SU-DHL-6 (cell line): ENCODE measurements around the gene EXPH5.

Experiments
- H2AFZ ChIP-seq: fragments of 200-600 bp; sonication (generic); 2 replicates; pipeline ENCODE4 v1.6.1; 2014; ENCODE audit warnings: low read depth, mild to moderate bottlenecking, moderate library complexity, mixed read lengths, antibody characterized with exemption, low read length; ENCODE audit not compliant: severe bottlenecking
- H3F3A ChIP-seq: fragments of 200-600 bp; shearing (Covaris generic); 2 replicates; pipeline ENCODE4 v1.6.0; 2016; ENCODE audit warnings: antibody characterized with exemption, mild to moderate bottlenecking; ENCODE audit not compliant: insufficient read depth
- H3K27ac ChIP-seq: fragments of 200-600 bp; sonication (generic); 2 replicates; pipeline ENCODE4 v1.5.1; 2016; ENCODE audit warnings: low read depth, mild to moderate bottlenecking, low read length, moderate library complexity, mixed read lengths
- H3K27me3 ChIP-seq: fragments of 200-600 bp; sonication (generic), shearing (Covaris generic); 2 replicates; pipeline ENCODE4 v1.6.0; 2014; ENCODE audit warnings: mild to moderate bottlenecking, low read length
- H3K36me3 ChIP-seq: fragments of 200-600 bp; sonication (generic); 2 replicates; pipeline ENCODE4 v1.6.1; 2014; ENCODE audit warnings: mild to moderate bottlenecking, low read length, mixed read lengths
- H3K4me2 ChIP-seq: fragments of 300-600, 200-600 bp; shearing (Covaris generic), sonication (generic); 2 replicates; pipeline ENCODE4 v1.6.0; 2014; ENCODE audit warnings: low read length, low read depth, mild to moderate bottlenecking; ENCODE audit not compliant: poor library complexity, severe bottlenecking
- H3K4me3 ChIP-seq: fragments of 200-600 bp; sonication (generic); 2 replicates; pipeline ENCODE4 v1.5.1; 2014; ENCODE audit warnings: antibody characterized with exemption, low read length, mild to moderate bottlenecking, mixed read lengths; ENCODE audit not compliant: insufficient read depth, poor library complexity, severe bottlenecking
- H3K79me2 ChIP-seq: fragments of 200-600 bp; sonication (generic); 2 replicates; pipeline ENCODE4 v1.6.1; 2014; ENCODE audit warnings: mild to moderate bottlenecking, low read length, moderate library complexity; ENCODE audit not compliant: insufficient read depth
- H3K9ac ChIP-seq: fragments of 200-600 bp; sonication (generic); 2 replicates; pipeline ENCODE4 v1.7.0; 2014; ENCODE audit warnings: mild to moderate bottlenecking, low read length
- H3K9me2 ChIP-seq: fragments of 200-600 bp; sonication (generic); replicated peaks from 2 replicates; pipeline ENCODE4 v1.6.1; 2014; ENCODE audit warnings: low read length; ENCODE audit not compliant: insufficient read depth
- H3K9me3 ChIP-seq: fragments of 200-600 bp; sonication (generic); 2 replicates; pipeline ENCODE4 v1.6.1; 2014; ENCODE audit warnings: low read length, mixed read lengths; ENCODE audit not compliant: insufficient read depth
- H4K20me1 ChIP-seq: fragments of 200-600 bp; sonication (generic); 2 replicates; pipeline ENCODE4 v1.6.1; 2014; ENCODE audit warnings: low read depth, mild to moderate bottlenecking, antibody characterized with exemption, low read length, moderate library complexity, mixed read lengths
- EZH2phosphoT487 ChIP-seq: fragments of 200-600 bp; sonication (generic), shearing (Covaris generic); conservative IDR thresholded peaks from 2 replicates; pipeline ENCODE4 v1.6.1; 2018; ENCODE audit warnings: mild to moderate bottlenecking, antibody characterized with exemption, low read length, moderate library complexity, mixed read lengths
- TF ChIP-seq, protein P1 (sequence below): fragments of 200-600 bp; sonication (generic); IDR thresholded peaks from one replicate; pipeline ENCODE4 v1.5.1; 2017; ENCODE audit warnings: antibody characterized with exemption, mild to moderate bottlenecking, low read length, moderate library complexity; ENCODE audit not compliant: insufficient read depth, poor library complexity, severe bottlenecking

Gene EXPH5

DNA sequence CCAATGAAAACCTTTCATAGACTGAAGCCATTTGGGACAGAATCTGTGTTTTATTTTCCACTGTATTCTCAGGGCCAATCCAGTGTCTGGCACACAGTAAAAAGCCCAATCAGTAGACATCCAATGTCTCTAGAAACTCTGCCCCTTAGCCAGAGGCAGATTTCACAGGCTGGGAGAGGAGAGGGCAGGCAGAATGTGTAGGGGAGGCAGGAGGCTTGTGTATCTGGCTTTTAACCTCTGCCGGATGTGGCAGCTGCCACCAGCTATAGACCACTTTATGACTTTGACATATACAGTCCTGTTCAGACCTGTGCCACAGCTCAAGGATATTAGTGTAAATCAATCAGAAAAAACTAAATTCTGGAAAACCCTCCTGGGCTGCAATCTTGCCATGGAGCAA is 4.4 kb downstream of the EXPH5 start:
- Histone ChIP-seq H4K20me1 (no peaks in the 10 kb centered on the region), H3K9ac (no peak overlapping the region), H3K4me3 (no peak overlapping the region), H2AFZ (no peak overlapping the region), H3K9me3 (no peaks in the 10 kb centered on the region), H3F3A (no peaks in the 10 kb centered on the region), H3K27ac (no peak overlapping the region), H3K36me3 (no peaks in the 10 kb centered on the region), H3K27me3 (no peaks in the 10 kb centered on the region), H3K79me2 (no peaks in the 10 kb centered on the region), H3K4me2 (no peak overlapping the region), H3K9me2 (no peaks in the 10 kb centered on the region)
- TF ChIP-seq, protein P1, sequence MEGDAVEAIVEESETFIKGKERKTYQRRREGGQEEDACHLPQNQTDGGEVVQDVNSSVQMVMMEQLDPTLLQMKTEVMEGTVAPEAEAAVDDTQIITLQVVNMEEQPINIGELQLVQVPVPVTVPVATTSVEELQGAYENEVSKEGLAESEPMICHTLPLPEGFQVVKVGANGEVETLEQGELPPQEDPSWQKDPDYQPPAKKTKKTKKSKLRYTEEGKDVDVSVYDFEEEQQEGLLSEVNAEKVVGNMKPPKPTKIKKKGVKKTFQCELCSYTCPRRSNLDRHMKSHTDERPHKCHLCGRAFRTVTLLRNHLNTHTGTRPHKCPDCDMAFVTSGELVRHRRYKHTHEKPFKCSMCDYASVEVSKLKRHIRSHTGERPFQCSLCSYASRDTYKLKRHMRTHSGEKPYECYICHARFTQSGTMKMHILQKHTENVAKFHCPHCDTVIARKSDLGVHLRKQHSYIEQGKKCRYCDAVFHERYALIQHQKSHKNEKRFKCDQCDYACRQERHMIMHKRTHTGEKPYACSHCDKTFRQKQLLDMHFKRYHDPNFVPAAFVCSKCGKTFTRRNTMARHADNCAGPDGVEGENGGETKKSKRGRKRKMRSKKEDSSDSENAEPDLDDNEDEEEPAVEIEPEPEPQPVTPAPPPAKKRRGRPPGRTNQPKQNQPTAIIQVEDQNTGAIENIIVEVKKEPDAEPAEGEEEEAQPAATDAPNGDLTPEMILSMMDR, result no peak
- TF ChIP-seq EZH2phosphoT487, result no peak

DNA sequence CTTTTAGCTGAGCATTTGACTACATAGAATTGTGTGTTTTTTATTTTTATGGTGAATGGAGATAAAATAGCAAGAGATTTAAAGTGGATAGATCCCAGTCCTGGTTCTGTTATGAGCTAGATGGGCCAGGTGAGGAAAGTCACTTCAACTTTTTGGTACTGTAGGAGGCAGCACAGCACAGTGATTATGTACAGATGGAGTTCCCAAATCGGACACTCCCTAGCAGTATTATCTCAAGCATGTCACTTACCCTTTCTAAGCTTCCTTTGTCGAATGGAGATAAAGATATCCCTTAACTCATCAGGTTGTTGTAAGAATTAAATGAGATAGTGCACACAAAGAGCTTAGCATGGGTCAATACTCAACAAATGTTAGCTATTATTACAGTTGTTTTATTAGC is 5.3 kb downstream of the EXPH5 start:
- TF ChIP-seq, protein P1, result no peak
- TF ChIP-seq EZH2phosphoT487, result no peak

DNA sequence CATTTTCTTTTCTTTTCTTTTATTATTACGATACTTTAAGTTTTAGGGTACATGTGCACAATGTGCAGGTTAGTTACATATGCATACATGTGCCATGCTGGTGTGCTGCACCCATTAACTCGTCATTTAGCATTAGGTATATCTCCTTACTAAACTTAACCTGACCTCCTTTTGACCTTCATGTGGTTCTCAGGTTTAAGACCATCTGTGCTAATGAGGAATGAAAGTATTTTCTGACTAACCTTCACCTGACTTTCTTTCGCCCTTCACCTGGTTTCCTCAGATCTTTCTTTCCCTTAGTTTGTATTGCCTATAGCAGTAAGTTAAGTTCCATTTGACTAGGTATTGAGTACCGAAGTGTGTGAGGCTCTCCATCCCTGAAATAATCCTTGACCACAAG is 6.5 kb downstream of the EXPH5 start:
- no peak overlapping the region for H3K27ac ChIP-seq
- H3K4me2 ChIP-seq, result no peak overlapping the region
- no peak overlapping the region for H2AFZ ChIP-seq
- no peaks in the 10 kb centered on the region for H3K27me3 ChIP-seq
- H3K36me3 ChIP-seq, result no peaks in the 10 kb centered on the region
- TF ChIP-seq EZH2phosphoT487, result no peak
- TF ChIP-seq, protein P1, result no peak
- no peaks in the 10 kb centered on the region for H3K9me3 ChIP-seq
- no peak overlapping the region for H3K9ac ChIP-seq
- no peaks in the 10 kb centered on the region for H3K79me2 ChIP-seq
- no peaks in the 10 kb centered on the region for H3F3A ChIP-seq
- no peaks in the 10 kb centered on the region for H3K9me2 ChIP-seq
- H3K4me3 ChIP-seq, result no peak overlapping the region
- H4K20me1 ChIP-seq, result no peaks in the 10 kb centered on the region

More for the DNA sequence above, 5.3 kb downstream of the EXPH5 start:
- Histone ChIP-seq H4K20me1 (no peaks in the 10 kb centered on the region), H3K9me2 (no peaks in the 10 kb centered on the region), H3F3A (no peaks in the 10 kb centered on the region), H3K4me3 (no peak overlapping the region), H3K4me2 (no peak overlapping the region), H3K27me3 (no peaks in the 10 kb centered on the region), H3K9ac (no peak overlapping the region), H3K79me2 (no peaks in the 10 kb centered on the region), H2AFZ (no peak overlapping the region), H3K9me3 (no peaks in the 10 kb centered on the region), H3K36me3 (no peaks in the 10 kb centered on the region), H3K27ac (no peak overlapping the region)
